A549 (cell line): ENCODE results near the gene YIPF6. TPM values are rescaled to one million over a fixed set of nuclear protein-coding genes. Genes with fewer than 3 reads are reported as not detected.

Source experiments
- ATAC-seq, 2 experiments: fragments of 200-7000 bp in 1 of 2; fragments of >200 bp in 1 of 2; cut with Nextera tagmentation in 1 of 2; cut with Tn5 transposase in 1 of 2; 3 replicates each; pipeline versions ENCODE4 v1.8.0 to v1.9.1; 2018 to 2020; ENCODE audit warnings: mild to moderate bottlenecking in 1 of 2, moderate library complexity in 1 of 2
- CTCF ChIA-PET: fragments of 300-600 bp; sonication (Branson Sonifier 250); formaldehyde crosslinking; extraction: SDS; loops from one replicate; lab custom pipeline; 2021; ENCODE audit warnings: antibody characterized with exemption, inconsistent platforms; lab: Yijun Ruan, JAX
- POLR2A ChIA-PET: fragments of 350-600 bp; formaldehyde crosslinking; extraction: SDS; loops from one replicate; lab custom pipeline; 2021; ENCODE audit warnings: antibody characterized with exemption, inconsistent platforms; lab: Yijun Ruan, JAX
- DNase-seq, 2 experiments: peaks; one replicate each; pipeline versions ENCODE4 v3.0.0 to v3.0.0-alpha.2; 2011 to 2016; ENCODE audit warnings: low read depth in 1 of 2, low spot score in 1 of 2
- FAIRE-seq: peaks from 2 replicates; lab custom pipeline; 2011; peaks lifted over from hg19 to GRCh38; lab: Jason Lieb, UNC
- H3K27ac ChIP-seq, 2 experiments: fragments of >200 bp; sonication (Bioruptor Twin); formaldehyde crosslinking; 3 replicates each; pipeline ENCODE4 v1.5.1; 2016 to 2017
- H3K4me1 ChIP-seq: fragments of >200 bp; sonication (Bioruptor Twin); formaldehyde crosslinking; 3 replicates; pipeline ENCODE4 v1.6.1; 2016
- H3K4me2 ChIP-seq: fragments of >200 bp; sonication (Bioruptor Twin); formaldehyde crosslinking; 3 replicates; pipeline ENCODE4 v1.6.1; 2016
- H3K4me3 ChIP-seq: fragments of >200 bp; sonication (Bioruptor Twin); formaldehyde crosslinking; 3 replicates; pipeline ENCODE4 v1.5.1; 2016
- H3K9me3 ChIP-seq: fragments of >200 bp; sonication (Bioruptor Twin); formaldehyde crosslinking; 3 replicates; pipeline ENCODE4 v1.6.1; 2016
- CBX2 ChIP-seq: fragments of 200-600 bp; sonication (generic); IDR thresholded peaks from 2 replicates; pipeline ENCODE4 v1.6.1; 2016; ENCODE audit warnings: low read depth, mild to moderate bottlenecking, borderline replicate concordance
- CEBPB ChIP-seq, 2 experiments: fragments of >200 bp in 1 of 2; sonication (Bioruptor Twin) in 1 of 2; formaldehyde crosslinking in 1 of 2; IDR thresholded peaks; 2 replicates each; pipeline ENCODE4 v1.6.1; 2012 to 2016
- EP300 ChIP-seq, 2 experiments: fragments of >200 bp; sonication (Bioruptor Twin); formaldehyde crosslinking; IDR thresholded peaks; 2 replicates in 1 of 2; 3 replicates in 1 of 2; pipeline ENCODE4 v1.6.1; 2016 to 2017
- FOSL2 ChIP-seq, 2 experiments: fragments of 450-650 bp in 1 of 2; fragments of >200 bp in 1 of 2; sonication (Bioruptor Twin) in 1 of 2; formaldehyde crosslinking; IDR thresholded peaks; 2 replicates each; pipeline versions ENCODE4 v1.5.0 to v1.6.1; 2016 to 2020; ENCODE audit warnings: mild to moderate bottlenecking in 1 of 2, moderate library complexity in 1 of 2
- GATA3 ChIP-seq: IDR thresholded peaks from 2 replicates; pipeline ENCODE4 v1.6.1; 2012; ENCODE audit warnings: borderline replicate concordance
- HDAC2 ChIP-seq: fragments of 200-600 bp; sonication (generic); IDR thresholded peaks from 2 replicates; pipeline ENCODE4 v1.6.1; 2016
- HOXB13 ChIP-seq: fragments of 250-450 bp; sonication (Bioruptor Pico); IDR thresholded peaks from 2 replicates; pipeline ENCODE4 v1.5.0; 2020; ENCODE audit warnings: low read depth, mild to moderate bottlenecking, moderate library complexity
- HOXB5 ChIP-seq: fragments of 250-450 bp; sonication (Bioruptor Pico); IDR thresholded peaks from 2 replicates; pipeline ENCODE4 v1.5.0; 2020; ENCODE audit warnings: mild to moderate bottlenecking, moderate library complexity
- JUN ChIP-seq, 2 experiments: fragments of >200 bp; sonication (Bioruptor Twin); formaldehyde crosslinking; IDR thresholded peaks; 2 replicates in 1 of 2; 3 replicates in 1 of 2; pipeline ENCODE4 v1.6.1; 2016 to 2017
- JUNB ChIP-seq: fragments of >200 bp; sonication (Bioruptor Twin); formaldehyde crosslinking; IDR thresholded peaks from 2 replicates; pipeline ENCODE4 v1.6.1; 2016
- MAFK ChIP-seq: fragments of 450-650 bp; IDR thresholded peaks from 2 replicates; pipeline ENCODE4 v1.6.1; 2014; ENCODE audit not compliant: partially characterized antibody
- NFE2L2 ChIP-seq: fragments of 150-350 bp; conservative IDR thresholded peaks from 2 replicates; pipeline ENCODE4 v1.6.1; 2014; ENCODE audit warnings: low read length
- NPAS2 ChIP-seq: fragments of 250-450 bp; sonication (Bioruptor Pico); IDR thresholded peaks from 2 replicates; pipeline ENCODE4 v1.8.0; 2022; ENCODE audit warnings: mild to moderate bottlenecking, moderate library complexity, borderline replicate concordance
- NR3C1 ChIP-seq: fragments of >200 bp; sonication (Bioruptor Twin); formaldehyde crosslinking; IDR thresholded peaks from 3 replicates; pipeline ENCODE4 v1.6.1; 2017
- POLR2A ChIP-seq: IDR thresholded peaks from 2 replicates; pipeline ENCODE4 v1.6.1; 2012; ENCODE audit warnings: mild to moderate bottlenecking, low read length
- RAD21 ChIP-seq, 2 experiments: fragments of >200 bp in 1 of 2; sonication (Bioruptor Twin) in 1 of 2; formaldehyde crosslinking in 1 of 2; IDR thresholded peaks in 1 of 2; conservative IDR thresholded peaks in 1 of 2; 2 replicates in 1 of 2; 3 replicates in 1 of 2; pipeline ENCODE4 v1.6.1; 2012 to 2018; ENCODE audit warnings: inconsistent platforms in 1 of 2
- RCOR1 ChIP-seq: fragments of 150-350 bp; IDR thresholded peaks from 2 replicates; pipeline ENCODE4 v1.6.1; 2014; ENCODE audit warnings: antibody characterized with exemption, low read length, low read depth
- SMC3 ChIP-seq: fragments of >200 bp; sonication (Bioruptor Twin); formaldehyde crosslinking; IDR thresholded peaks from 3 replicates; pipeline ENCODE4 v1.6.1; 2018; ENCODE audit warnings: inconsistent platforms
- TFCP2L1 ChIP-seq: fragments of 250-450 bp; sonication (Bioruptor Pico); IDR thresholded peaks from 2 replicates; pipeline ENCODE4 v1.5.0; 2021; ENCODE audit warnings: mild to moderate bottlenecking
- ZNF302 ChIP-seq: fragments of 250-450 bp; sonication (Bioruptor Pico); IDR thresholded peaks from 2 replicates; pipeline ENCODE4 v1.9.0; 2021; ENCODE audit warnings: inconsistent platforms, mild to moderate bottlenecking, moderate library complexity
- ZSCAN20 ChIP-seq: fragments of 250-450 bp; sonication (Bioruptor Pico); IDR thresholded peaks from 2 replicates; pipeline ENCODE4 v1.8.0; 2022; ENCODE audit warnings: mild to moderate bottlenecking, moderate library complexity
- WGBS: methylation state at CpG from one replicate; pipeline ENCODE4 v1.1.6; 2017; ENCODE audit errors: missing lambda C conversion rate; 5-methylcytosine and 5-hydroxymethylcytosine counted together
- polyA plus RNA-seq, 4 experiments: library from polyadenylated mRNA; depleted of rRNA in 3 of 4; stranded (reverse); fragments of >200 nt; fragmentation: RNase III in 1 of 4; extraction: RNeasy Plus Mini Kit Qiagen cat#74134 plus additional on column Dnase treatment in 1 of 4; gene quantifications; 2 replicates in 3 of 4; 3 replicates in 1 of 4; pipeline ENCODE4 v1.2.3, GENCODE V29; 2011 to 2017
- TF ChIP-seq, protein P1 (sequence below): IDR thresholded peaks from 2 replicates; pipeline ENCODE4 v1.6.1; 2012; ENCODE audit warnings: low read depth, borderline replicate concordance
- TF ChIP-seq, protein P2 (sequence below): fragments of >200 bp; sonication (Bioruptor Twin); formaldehyde crosslinking; IDR thresholded peaks from 3 replicates; pipeline ENCODE4 v1.6.1; 2016
- TF ChIP-seq, protein P3 (sequence below): IDR thresholded peaks from 2 replicates; pipeline ENCODE4 v1.6.1; 2012

Gene YIPF6
- polyA plus RNA-seq, 2 of the 4 experiments (the other 2 are of a cell fraction): 27.8 to 58.9 TPM

DNA sequence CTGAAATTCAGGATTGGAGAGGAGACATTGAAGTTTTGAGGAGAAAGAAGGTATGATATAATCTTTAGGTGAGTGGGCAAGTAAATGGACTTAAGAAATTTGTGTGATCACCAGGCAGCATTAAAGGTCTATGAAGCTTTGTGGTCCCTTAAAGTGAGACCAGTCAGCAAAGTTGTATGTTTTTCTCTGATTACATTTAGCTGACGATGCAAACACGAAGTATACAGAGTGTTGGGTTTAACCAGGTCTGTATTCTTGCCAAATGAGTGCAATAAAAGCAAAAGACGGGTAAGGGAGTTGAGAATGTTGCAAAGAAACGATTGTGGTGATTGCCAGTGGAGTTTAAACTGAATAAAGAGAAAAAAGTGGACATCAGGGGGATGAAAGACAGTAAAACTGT lies 11.6 kb upstream of the YIPF6 start:
- CTCF ChIA-PET: interaction anchor here (1.3 kb wide), 1 partner anchor 291 kb away, joined by 3 read pairs; no protein-coding TSS in a partner anchor
- FAIRE-seq: peak; percentile 61
- peak overlapping the region; percentile 70 to 83 for H3K27ac ChIP-seq
- peaks cover 34% of the 10 kb centered on the region for H3K4me1 ChIP-seq
- TF ChIP-seq ZNF302: no peak
- peak; percentile 72 for TF ChIP-seq MAFK
- TF ChIP-seq POLR2A: no peak
- 82% methylated on average over 4 of the region's 4 CpGs for WGBS
- POLR2A ChIA-PET: no interaction called here
- no peak overlapping the region for H3K4me2 ChIP-seq
- no peak for DNase-seq
- no peaks in the 10 kb centered on the region for H3K9me3 ChIP-seq
- no peak for ATAC-seq
- no peak overlapping the region for H3K4me3 ChIP-seq

DNA sequence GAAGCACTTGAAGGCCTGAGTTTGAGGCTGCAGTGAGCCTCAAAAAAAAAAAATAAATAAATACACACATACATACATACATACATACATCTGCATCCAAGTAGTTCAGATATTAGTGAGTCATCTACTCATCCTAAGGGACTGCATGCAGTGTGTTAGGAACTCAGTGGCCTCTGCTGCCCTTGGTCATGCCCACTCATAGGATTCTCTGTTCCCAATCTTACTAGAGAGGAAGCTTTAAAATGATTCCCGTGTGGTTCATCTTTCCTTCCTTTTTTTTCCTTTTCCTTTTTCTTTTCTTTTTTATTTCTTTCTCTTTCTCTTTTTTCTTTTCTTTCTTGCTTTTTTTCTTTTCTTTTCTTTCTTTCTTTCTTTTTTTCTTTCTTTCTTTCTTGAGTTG lies 10.9 kb upstream of the YIPF6 start:
- TF ChIP-seq MAFK (no peak), ZNF302 (no peak), ZSCAN20 (CRISPR knock-in tag) (no peak), NR3C1 (no peak), POLR2A (no peak), RCOR1 (no peak), HOXB13 (CRISPR knock-in tag) (no peak), NPAS2 (CRISPR knock-in tag) (no peak), NFE2L2 (no peak), SMC3 (no peak), JUNB (no peak), CBX2 (no peak)
- TF ChIP-seq, protein P1, sequence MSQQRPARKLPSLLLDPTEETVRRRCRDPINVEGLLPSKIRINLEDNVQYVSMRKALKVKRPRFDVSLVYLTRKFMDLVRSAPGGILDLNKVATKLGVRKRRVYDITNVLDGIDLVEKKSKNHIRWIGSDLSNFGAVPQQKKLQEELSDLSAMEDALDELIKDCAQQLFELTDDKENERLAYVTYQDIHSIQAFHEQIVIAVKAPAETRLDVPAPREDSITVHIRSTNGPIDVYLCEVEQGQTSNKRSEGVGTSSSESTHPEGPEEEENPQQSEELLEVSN: no peak
- TF ChIP-seq, protein P2, sequence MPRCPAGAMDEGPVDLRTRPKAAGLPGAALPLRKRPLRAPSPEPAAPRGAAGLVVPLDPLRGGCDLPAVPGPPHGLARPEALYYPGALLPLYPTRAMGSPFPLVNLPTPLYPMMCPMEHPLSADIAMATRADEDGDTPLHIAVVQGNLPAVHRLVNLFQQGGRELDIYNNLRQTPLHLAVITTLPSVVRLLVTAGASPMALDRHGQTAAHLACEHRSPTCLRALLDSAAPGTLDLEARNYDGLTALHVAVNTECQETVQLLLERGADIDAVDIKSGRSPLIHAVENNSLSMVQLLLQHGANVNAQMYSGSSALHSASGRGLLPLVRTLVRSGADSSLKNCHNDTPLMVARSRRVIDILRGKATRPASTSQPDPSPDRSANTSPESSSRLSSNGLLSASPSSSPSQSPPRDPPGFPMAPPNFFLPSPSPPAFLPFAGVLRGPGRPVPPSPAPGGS: no peak
- TF ChIP-seq, protein P3, sequence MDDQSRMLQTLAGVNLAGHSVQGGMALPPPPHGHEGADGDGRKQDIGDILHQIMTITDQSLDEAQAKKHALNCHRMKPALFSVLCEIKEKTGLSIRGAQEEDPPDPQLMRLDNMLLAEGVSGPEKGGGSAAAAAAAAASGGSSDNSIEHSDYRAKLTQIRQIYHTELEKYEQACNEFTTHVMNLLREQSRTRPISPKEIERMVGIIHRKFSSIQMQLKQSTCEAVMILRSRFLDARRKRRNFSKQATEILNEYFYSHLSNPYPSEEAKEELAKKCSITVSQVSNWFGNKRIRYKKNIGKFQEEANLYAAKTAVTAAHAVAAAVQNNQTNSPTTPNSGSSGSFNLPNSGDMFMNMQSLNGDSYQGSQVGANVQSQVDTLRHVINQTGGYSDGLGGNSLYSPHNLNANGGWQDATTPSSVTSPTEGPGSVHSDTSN: no peak
- ChIA-PET CTCF (interaction anchor here (1.3 kb wide), 1 partner anchor 291 kb away, joined by 3 read pairs; no protein-coding TSS in a partner anchor), POLR2A (no interaction called here)
- 70% methylated on average over 1 of the region's 1 CpG for WGBS
- H3K27ac ChIP-seq: peak overlapping the region; percentile 70 to 83
- ATAC-seq (no peak), DNase-seq (no peak), FAIRE-seq (no peak)
- peaks cover 34% of the 10 kb centered on the region for H3K4me1 ChIP-seq
- H3K4me3 ChIP-seq: no peak overlapping the region
- peak overlapping the region; percentile 61 for H3K4me2 ChIP-seq
- H3K9me3 ChIP-seq: no peaks in the 10 kb centered on the region

DNA sequence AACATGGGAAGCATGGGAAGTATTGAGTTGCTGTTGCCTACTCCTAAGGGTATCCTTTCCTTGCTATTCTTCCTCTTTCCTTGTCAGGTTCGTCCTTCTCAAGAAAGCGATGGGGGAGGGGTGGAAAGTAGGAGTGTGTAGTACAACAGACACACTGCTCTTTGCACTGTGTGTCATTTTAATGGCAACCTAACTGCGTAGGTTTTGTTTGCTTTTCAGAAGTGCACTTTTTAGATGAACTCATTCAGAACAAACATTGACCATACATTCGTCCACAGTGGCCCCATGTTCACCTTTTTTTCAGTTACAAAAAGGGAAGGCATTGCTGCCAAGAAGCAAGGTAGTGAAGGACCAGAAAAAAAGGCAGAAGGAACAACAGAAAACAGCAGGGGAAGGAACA lies 10.2 kb upstream of the YIPF6 start:
- Histone ChIP-seq H3K27ac (peak overlapping the region; percentile 70 to 83), H3K4me2 (peak overlapping the region; percentile 61), H3K9me3 (no peaks in the 10 kb centered on the region), H3K4me3 (no peak overlapping the region), H3K4me1 (peaks cover 34% of the 10 kb centered on the region)
- ChIA-PET CTCF (interaction anchor here (1.1 to 2.8 kb wide), 3 partner anchors 222 to 304 kb away, joined by 3 to 26 read pairs (median 7); no protein-coding TSS in a partner anchor), POLR2A (no interaction called here)
- ATAC-seq (peak; percentile 89 to 92), DNase-seq (peak; percentile 43 to 96), FAIRE-seq (peak; percentile 95)
- WGBS: 0% methylated on average over 4 of the region's 4 CpGs
- TF ChIP-seq EP300 (IDR thresholded peaks at IDR 0.05) (peak; percentile 22 to 43; a peak in 2 of 5 replicates), JUN (IDR thresholded peaks at IDR 0.05) (peak; percentile 41 to 58; a peak in 2 of 5 replicates), RAD21 (conservative IDR thresholded peaks at IDR 0.05 in 1 of 2, IDR thresholded peaks at IDR 0.05 in 1 of 2) (peak in 1 of 2 experiments; percentile 26; a peak in 1 of 5 replicates), NFE2L2 (no peak), CEBPB (IDR thresholded peaks at IDR 0.05) (0 out of 4 replicates have a peak, but pooled peaks of 1 of the 2 experiments have one; percentile 14), FOSL2 (IDR thresholded peaks at IDR 0.05) (no peak), FOSL2 (CRISPR knock-in tag; IDR thresholded peaks at IDR 0.05) (peak; percentile 76), HOXB5 (CRISPR knock-in tag) (no peak), GATA3 (peak; percentile 66), HDAC2 (no peak), TFCP2L1 (CRISPR knock-in tag) (no peak)
